Measurements from ENCODE around the gene MUC7. TPM values are rescaled to one million over a fixed set of nuclear protein-coding genes. Genes with fewer than 3 reads are reported as not detected.

MUC7 gene
- total and polyA plus RNA-seq, 2 donors (not counting 1 experiment from before 2014, with no cell fraction given), result not detected

- intact Hi-C loops (cut with micrococcal nuclease), result loop anchor here (10.0 kb wide), 1 partner anchor 824 kb away; no protein-coding TSS in a partner anchor
- H3K4me2 ChIP-seq (replicated peaks; ENCODE audit: low read depth, low read length, poor library complexity, severe bottlenecking), result no peak overlapping the region
- no peaks in the 10 kb centered on the region for H3K4me1 ChIP-seq (ENCODE audit: control insufficient read depth in 2 of 2, insufficient read depth in 2 of 2, low read length in 2 of 2)
- DNase-seq (no peak), ATAC-seq (ENCODE audit: low read depth) (no peak)
- TF ChIP-seq CTCF (IDR thresholded peaks at IDR 0.05) (no peak), EZH2 (IDR thresholded peaks at IDR 0.05; ENCODE audit: borderline replicate concordance, insufficient read depth, low read depth, low read length, poor library complexity, severe bottlenecking) (no peak)
- no peak overlapping the region for H2AFZ ChIP-seq (ENCODE audit: insufficient read depth, low read depth, low read length, poor library complexity, severe bottlenecking)
- WGBS (ENCODE audit: insufficient coverage), result no CpG with 5 or more reads among the region's 1 CpG
- H4K20me1 ChIP-seq (ENCODE audit: control insufficient read depth, insufficient read depth, low read length, poor library complexity, severe bottlenecking), result no peaks in the 10 kb centered on the region
- Mint-ChIP-seq H3K27me3 (peaks cover 5% of the 10 kb centered on the region), H3K4me3 (no peak overlapping the region), H3K9me3 (ENCODE audit: insufficient read depth) (no peaks in the 10 kb centered on the region), H3K27ac (no peak overlapping the region), H3K4me1 (no peaks in the 10 kb centered on the region)
- no peaks in the 10 kb centered on the region for H3K36me3 ChIP-seq (replicated peaks in 1 of 2; ENCODE audit: control extremely low read depth in 1 of 2, control insufficient read depth in 1 of 2, extremely low read depth in 1 of 2, insufficient read depth in 2 of 2, low read length in 1 of 2)
- ChIA-PET POLR2A (no interaction called here), CTCF (no interaction called here)
- no peaks in the 10 kb centered on the region for H3K79me2 ChIP-seq (ENCODE audit: control insufficient read depth, insufficient read depth, low read length)
- no peak overlapping the region for H3K27ac ChIP-seq (ENCODE audit: low read length in 2 of 2)
- H3K9me3 ChIP-seq (ENCODE audit: control extremely low read depth in 1 of 3, control insufficient read depth in 2 of 3, insufficient read depth in 1 of 3, low read length in 2 of 3), result no peaks in the 10 kb centered on the region
- peaks cover 0 to 3% (median 0%) of the 10 kb centered on the region in 4 experiments for H3K27me3 ChIP-seq (replicated peaks in 1 of 4; ENCODE audit: control extremely low read depth in 1 of 4, control insufficient read depth in 3 of 4, insufficient read depth in 4 of 4, low read length in 3 of 4)
- H3K9ac ChIP-seq (ENCODE audit: low read length), result no peak overlapping the region
- H3K4me3 ChIP-seq (ENCODE audit: control extremely low read depth in 1 of 5, extremely low read depth in 1 of 5, insufficient read depth in 1 of 5, low read depth in 2 of 5, low read length in 4 of 5), result no peak overlapping the region
Observed at GRCh38 chr4:70508801-70509200, 36.8 kb downstream of the MUC7 start.

- CTCF ChIA-PET, result interaction anchor here (0.9 kb wide), 1 partner anchor 9 kb away, joined by 3 read pairs; no protein-coding TSS in a partner anchor
- H3K4me1 ChIP-seq (ENCODE audit: control insufficient read depth in 2 of 2, insufficient read depth in 2 of 2, low read length in 2 of 2), result no peaks in the 10 kb centered on the region
- peaks cover 0 to 3% (median 0%) of the 10 kb centered on the region in 4 experiments for H3K27me3 ChIP-seq (replicated peaks in 1 of 4; ENCODE audit: control extremely low read depth in 1 of 4, control insufficient read depth in 3 of 4, insufficient read depth in 4 of 4, low read length in 3 of 4)
- H3K9me3 ChIP-seq (ENCODE audit: control extremely low read depth in 1 of 3, control insufficient read depth in 2 of 3, insufficient read depth in 1 of 3, low read length in 2 of 3), result no peaks in the 10 kb centered on the region
- Mint-ChIP-seq H3K27ac (no peak overlapping the region), H3K4me3 (no peak overlapping the region), H3K9me3 (ENCODE audit: insufficient read depth) (no peaks in the 10 kb centered on the region), H3K27me3 (peaks cover 5% of the 10 kb centered on the region), H3K4me1 (no peaks in the 10 kb centered on the region)
- H3K4me2 ChIP-seq (replicated peaks; ENCODE audit: low read depth, low read length, poor library complexity, severe bottlenecking), result no peak overlapping the region
- POLR2A ChIA-PET, result no interaction called here
- no peak overlapping the region for H3K9ac ChIP-seq (ENCODE audit: low read length)
- H3K27ac ChIP-seq (ENCODE audit: low read length in 2 of 2), result no peak overlapping the region
- WGBS (ENCODE audit: insufficient coverage), result no CpG with 5 or more reads among the region's 3 CpGs
- no peak overlapping the region for H3K4me3 ChIP-seq (ENCODE audit: control extremely low read depth in 1 of 5, extremely low read depth in 1 of 5, insufficient read depth in 1 of 5, low read depth in 2 of 5, low read length in 4 of 5)
- TF ChIP-seq EZH2 (IDR thresholded peaks at IDR 0.05; ENCODE audit: borderline replicate concordance, insufficient read depth, low read depth, low read length, poor library complexity, severe bottlenecking) (no peak), CTCF (IDR thresholded peaks at IDR 0.05) (no peak)
- H3K79me2 ChIP-seq (ENCODE audit: control insufficient read depth, insufficient read depth, low read length), result no peaks in the 10 kb centered on the region
- DNase-seq (no peak), ATAC-seq (ENCODE audit: low read depth) (no peak)
- H2AFZ ChIP-seq (ENCODE audit: insufficient read depth, low read depth, low read length, poor library complexity, severe bottlenecking), result no peak overlapping the region
- intact Hi-C loops (cut with micrococcal nuclease), result no loop called here
- no peaks in the 10 kb centered on the region for H4K20me1 ChIP-seq (ENCODE audit: control insufficient read depth, insufficient read depth, low read length, poor library complexity, severe bottlenecking)
- H3K36me3 ChIP-seq (replicated peaks in 1 of 2; ENCODE audit: control extremely low read depth in 1 of 2, control insufficient read depth in 1 of 2, extremely low read depth in 1 of 2, insufficient read depth in 2 of 2, low read length in 1 of 2), result no peaks in the 10 kb centered on the region
Observed at GRCh38 chr4:70511365-70511764, 39.4 kb downstream of the MUC7 start.
